Hair follicular keratinocyte (primary cell): ENCODE data around the gene ZBTB9. TPM values are rescaled to one million over a fixed set of nuclear protein-coding genes. Genes with fewer than 3 reads are reported as not detected.

ENCODE experiments used
- total RNA-seq: library from RNA; depleted of rRNA; stranded (reverse); fragments of >200 nt; gene quantifications from 2 replicates; pipeline ENCODE4 v1.2.3, GENCODE V29; 2015

Gene ZBTB9
- total RNA-seq: 4.4 and 6.5 TPM in 2 replicates

DNA sequence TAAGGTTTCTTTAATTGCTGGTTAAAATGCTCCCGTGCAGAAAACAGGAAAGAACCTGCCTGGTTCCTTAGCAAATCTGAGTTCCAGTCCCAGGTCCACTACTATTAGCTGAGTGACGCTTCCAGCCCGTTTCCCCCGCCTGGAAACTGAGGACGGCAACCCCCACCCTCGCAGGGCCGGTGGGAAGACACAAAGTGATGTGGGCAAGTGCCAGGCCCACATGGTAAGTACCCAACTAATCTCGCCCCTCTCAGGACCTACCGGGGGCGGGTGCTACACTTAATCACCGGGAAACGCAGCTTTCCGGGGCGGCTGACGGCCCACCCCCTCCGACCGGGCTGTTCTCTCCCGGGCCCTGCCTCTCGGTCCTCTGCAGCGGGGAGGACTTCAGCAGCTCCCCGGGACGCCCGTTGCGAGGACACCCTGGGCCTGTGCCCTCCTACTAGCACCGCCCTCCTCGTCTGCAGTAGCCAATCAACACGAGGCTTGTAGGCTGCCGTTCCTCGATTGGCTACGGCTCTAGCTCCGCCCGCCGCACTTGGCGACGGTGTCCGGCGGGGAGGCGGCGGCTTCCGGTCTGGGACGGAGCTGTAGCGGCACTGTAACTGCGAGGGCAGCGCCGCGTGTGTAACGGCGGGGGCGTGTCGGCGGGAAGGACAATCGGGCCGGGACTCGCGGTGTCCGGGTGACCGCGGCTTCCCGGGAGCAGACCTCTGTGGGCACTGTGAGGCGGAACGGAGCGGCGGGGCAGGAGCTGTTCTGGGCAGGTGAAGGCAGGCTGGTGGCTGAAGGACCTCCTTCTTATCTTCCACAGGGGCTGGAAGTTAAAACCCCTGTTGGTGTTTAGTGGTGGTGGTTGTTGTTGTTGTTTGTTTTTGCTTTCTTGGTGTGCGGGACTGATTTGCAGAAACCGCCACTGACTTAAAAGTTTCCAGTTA lies at the start of gene ZBTB9:
Gene ZBTB9, plus strand, starts transcription at position 568 of the 938 bp plus-strand sequence. CDS start 525 bp downstream, outside the sequence.

DNA sequence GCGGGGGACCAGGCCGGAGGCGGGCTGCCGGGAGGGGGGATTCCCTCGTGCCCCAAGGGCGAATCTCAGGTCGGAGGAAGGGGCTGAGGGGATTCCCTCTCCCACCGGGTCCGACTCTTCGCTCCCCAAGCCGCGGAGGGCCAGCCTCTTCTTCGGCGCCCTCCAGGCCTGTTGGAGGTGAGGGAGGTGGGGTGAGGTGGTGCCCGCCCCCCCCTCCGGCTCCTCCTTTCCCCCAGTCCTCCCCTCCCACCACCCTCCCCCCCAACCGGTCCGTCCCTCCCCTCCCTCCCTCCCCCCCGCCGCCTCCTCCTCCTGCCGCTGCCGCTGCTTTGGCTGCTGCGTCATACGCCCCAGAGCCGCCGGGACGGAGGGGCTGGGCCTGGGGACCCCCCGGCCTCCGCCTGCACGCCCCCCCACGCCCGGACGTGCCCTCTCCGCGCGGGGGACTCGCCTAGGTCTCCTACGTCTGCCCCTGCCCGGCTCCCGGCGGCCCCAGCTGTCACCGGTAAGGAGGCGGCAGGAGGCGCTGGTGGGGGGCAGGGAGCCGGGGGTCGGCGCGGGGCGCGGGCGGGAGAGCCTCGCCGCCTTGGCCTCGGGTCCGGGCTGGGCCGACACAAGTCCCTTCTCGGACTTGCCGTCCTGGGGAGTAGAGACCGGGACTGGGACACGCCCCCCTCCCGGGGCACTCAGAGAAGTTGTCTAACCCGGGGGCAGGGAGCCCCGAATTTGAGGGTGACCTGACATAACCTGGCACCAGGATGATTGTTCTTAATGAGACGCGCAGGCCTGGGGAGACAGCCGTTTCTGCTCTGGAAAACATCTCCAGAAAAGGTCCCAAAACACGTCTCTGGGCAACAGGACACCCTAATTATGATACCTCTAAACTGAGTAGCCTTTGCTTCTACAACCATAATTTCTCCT lies 43.4 kb upstream of the ZBTB9 start, which contains the start of gene PHF1:
Gene PHF1, plus strand, starts transcription at position 304 of the 921 bp plus-strand sequence. CDS start 1,250 bp downstream, outside the sequence.

GRCh38 chr6:33417903-33418689 lies 36.3 kb upstream of the ZBTB9 start, which contains the start of gene CUTA:
Gene CUTA (minus strand): TSS chr6:33418107. CDS start chr6:33418000, 107 bp downstream.

DNA sequence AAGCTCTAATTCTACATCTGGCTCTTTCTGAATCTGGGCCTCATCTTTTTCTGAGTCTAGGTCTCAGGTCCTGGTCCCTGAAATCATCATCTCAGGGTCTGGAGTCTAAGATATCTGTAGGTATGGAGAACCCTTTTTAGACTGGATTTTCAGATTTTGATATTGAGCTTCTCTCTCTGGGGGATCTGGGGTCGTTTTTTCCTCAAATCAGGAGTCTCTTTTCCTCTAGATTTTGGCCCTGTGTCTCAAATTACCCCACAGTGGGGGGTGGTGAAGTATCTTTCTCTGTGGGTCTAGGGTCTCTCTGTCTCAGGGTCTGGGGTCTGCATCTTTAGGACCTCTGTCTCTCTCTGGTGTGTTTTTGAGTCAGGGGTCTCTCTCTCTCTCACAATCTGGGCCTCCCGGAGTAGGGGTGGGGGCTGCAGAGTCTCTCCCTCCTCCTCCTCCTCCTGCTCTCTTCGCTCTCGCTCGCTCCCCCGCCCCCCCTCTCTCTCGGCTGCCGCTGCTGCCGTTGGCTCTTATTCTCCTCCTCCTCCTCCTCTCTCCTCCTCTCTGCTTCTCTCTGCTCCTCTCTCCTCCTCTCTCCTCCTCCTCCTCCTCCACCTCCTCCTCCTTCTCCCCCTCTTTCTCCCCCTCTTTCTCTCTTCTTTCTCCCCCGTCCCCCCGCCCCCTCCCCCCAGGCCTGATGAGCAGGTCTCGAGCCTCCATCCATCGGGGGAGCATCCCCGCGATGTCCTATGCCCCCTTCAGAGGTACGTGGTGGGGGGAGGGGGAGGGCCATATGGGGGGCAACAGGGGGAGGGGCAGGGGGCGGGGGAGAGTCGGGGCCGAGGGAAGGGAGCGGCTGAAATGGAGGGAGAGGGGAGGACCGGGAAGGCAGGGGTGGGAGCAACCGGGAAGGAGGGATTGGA lies 34.5 kb upstream of the ZBTB9 start, which contains the start of gene SYNGAP1:
Gene SYNGAP1, plus strand, starts transcription at position 486 of the 911 bp plus-strand sequence. Its CDS starts 200 bp downstream, at position 686.

Other genes starting within 250 kb of the ZBTB9 start
- gene HSD17B8, start 249.9 kb upstream of the ZBTB9 start, total RNA-seq: 27.4 and 46.2 TPM in 2 replicates
- gene RING1, start 246.1 kb upstream of the ZBTB9 start, total RNA-seq: 13.2 and 16.2 TPM in 2 replicates
- 26.3 and 40.4 TPM in 2 replicates for gene VPS52, start 182.7 kb upstream of the ZBTB9 start, total RNA-seq
- gene RPS18, start 182.5 kb upstream of the ZBTB9 start, total RNA-seq: 4,695 and 5,841 TPM in 2 replicates
- gene B3GALT4, start 177.5 kb upstream of the ZBTB9 start, total RNA-seq: 2.2 and 4.5 TPM in 2 replicates
- gene WDR46, start 165.3 kb upstream of the ZBTB9 start, total RNA-seq: 38.0 and 78.1 TPM in 2 replicates
- gene PFDN6, start 165.0 kb upstream of the ZBTB9 start, total RNA-seq: 51.1 and 83.6 TPM in 2 replicates
- gene RGL2, start 155.6 kb upstream of the ZBTB9 start, total RNA-seq: 28.7 and 49.2 TPM in 2 replicates
- gene TAPBP, start 140.5 kb upstream of the ZBTB9 start, total RNA-seq: 69.7 and 136 TPM in 2 replicates
- 10.5 and 21.6 TPM in 2 replicates for gene ZBTB22, start 136.8 kb upstream of the ZBTB9 start, total RNA-seq
- 53.9 and 55.3 TPM in 2 replicates for gene DAXX, start 131.6 kb upstream of the ZBTB9 start, total RNA-seq
- 14.0 and 50.8 TPM in 2 replicates for gene KIFC1, start 62.8 kb upstream of the ZBTB9 start, total RNA-seq
- gene PHF1, start 43.6 kb upstream of the ZBTB9 start, total RNA-seq: 20.3 and 27.3 TPM in 2 replicates
- 201 and 221 TPM in 2 replicates for gene CUTA, start 36.5 kb upstream of the ZBTB9 start, total RNA-seq
- gene SYNGAP1, start 34.5 kb upstream of the ZBTB9 start, total RNA-seq: 0.72 and 2.8 TPM in 2 replicates
- 38.7 and 42.7 TPM in 2 replicates for gene BAK1, start 125.7 kb downstream of the ZBTB9 start, total RNA-seq
- 74.2 and 125 TPM in 2 replicates for gene ITPR3, start 166.7 kb downstream of the ZBTB9 start, total RNA-seq